Esophagus muscularis mucosa (tissue), 4 donors: ENCODE measurements around the gene EFNB1. TPM values are rescaled to one million over a fixed set of nuclear protein-coding genes. Genes with fewer than 3 reads are reported as not detected.

Experiments used
- DNase-seq: peaks from one replicate; pipeline ENCODE4 v3.0.0-alpha.2; 2017; ENCODE audit errors: extremely low spot score
- H3K27ac ChIP-seq, 4 donors: fragments of 200-600 bp; sonication (generic); replicated peaks in 1 of 4; 1 replicate in 3 of 4; 2 replicates in 1 of 4; pipeline ENCODE4 v1.5.1; 2016 to 2019; ENCODE audit warnings: mild to moderate bottlenecking in 1 of 4
- H3K27me3 ChIP-seq, 4 donors: fragments of 200-600 bp; sonication (generic); one replicate each; pipeline versions ENCODE4 v1.5.1 to v1.6.0; 2016 to 2019
- H3K36me3 ChIP-seq, 4 donors: fragments of 200-600 bp; sonication (generic); one replicate each; pipeline ENCODE4 v1.5.1; 2016 to 2019
- H3K4me1 ChIP-seq, 4 donors: fragments of 200-600 bp; sonication (generic); one replicate each; pipeline ENCODE4 v1.5.1; 2016 to 2019
- H3K4me3 ChIP-seq, 4 donors: fragments of 200-600 bp; sonication (generic); 1 replicate in 2 of 4; 2 replicates in 2 of 4; pipeline ENCODE4 v1.5.1; 2016 to 2019; ENCODE audit warnings: mild to moderate bottlenecking in 4 of 4, moderate library complexity in 1 of 4
- H3K9me3 ChIP-seq, 4 donors: fragments of 200-600 bp; sonication (generic); 1 replicate in 3 of 4; 2 replicates in 1 of 4; pipeline ENCODE4 v1.5.1; 2016 to 2019
- CTCF ChIP-seq, 3 experiments: fragments of 200-600 bp in 2 of 3; fragments of 450-650 bp in 1 of 3; sonication (generic) in 2 of 3; IDR thresholded peaks; one replicate each; pipeline ENCODE4 v1.5.1; 2017 to 2019; ENCODE audit warnings: antibody characterized with exemption in 3 of 3, mild to moderate bottlenecking in 2 of 3, moderate library complexity in 1 of 3
- EP300 ChIP-seq: sonication (generic); formaldehyde crosslinking; IDR thresholded peaks from one replicate; pipeline ENCODE4 v1.6.1; 2017; ENCODE audit warnings: antibody characterized with exemption
- POLR2A ChIP-seq: fragments of 450-650 bp; IDR thresholded peaks from one replicate; pipeline ENCODE4 v1.6.1; 2017; ENCODE audit warnings: antibody characterized with exemption, moderate library complexity, mild to moderate bottlenecking, low read depth
- POLR2AphosphoS5 ChIP-seq, 2 donors: sonication (generic); formaldehyde crosslinking; IDR thresholded peaks; one replicate each; pipeline ENCODE4 v1.6.1; 2017; ENCODE audit warnings: antibody characterized with exemption in 2 of 2
- WGBS: methylation state at CpG from one replicate; pipeline ENCODE4 v1.1.5; 2018; 5-methylcytosine and 5-hydroxymethylcytosine counted together
- intact Hi-C: fragments of 100-400 bp; cut with DNase I; formaldehyde crosslinking; loops from one replicate; pipeline ENCODE4 v1.15.1; 2023
- total RNA-seq, 4 donors: library from RNA; depleted of rRNA; stranded (reverse); fragments of >200 nt; gene quantifications; one replicate each; pipeline versions ENCODE4 v1.1.0 to v1.2.1, GENCODE V29; 2016

EFNB1 gene
- total RNA-seq, 4 donors from 2014 or later, result 16.2 to 37.3 (median 23.9) TPM

GRCh38 chrX:68841251-68842049, 12.6 kb downstream of the EFNB1 start:
- TF ChIP-seq POLR2A, result no peak
- TF ChIP-seq EP300, result no peak
- TF ChIP-seq CTCF (IDR thresholded peaks at IDR 0.05), result no peak
- TF ChIP-seq POLR2AphosphoS5 (IDR thresholded peaks at IDR 0.05), result no peak
- peaks cover 0 to 7% (median 4%) of the 10 kb centered on the region in 4 donors for H3K4me1 ChIP-seq
- H3K4me3 ChIP-seq, result no peak overlapping the region
- no peak for DNase-seq
- no peaks in the 10 kb centered on the region for H3K27me3 ChIP-seq
- no peak overlapping the region for H3K27ac ChIP-seq
- intact Hi-C loops, result no loop called here
- 85% methylated on average over 5 of the region's 8 CpGs for whole genome bisulfite sequencing
- H3K9me3 ChIP-seq, result no peaks in the 10 kb centered on the region
- peaks cover 5 to 48% (median 31%) of the 10 kb centered on the region in 4 donors for H3K36me3 ChIP-seq

DNA sequence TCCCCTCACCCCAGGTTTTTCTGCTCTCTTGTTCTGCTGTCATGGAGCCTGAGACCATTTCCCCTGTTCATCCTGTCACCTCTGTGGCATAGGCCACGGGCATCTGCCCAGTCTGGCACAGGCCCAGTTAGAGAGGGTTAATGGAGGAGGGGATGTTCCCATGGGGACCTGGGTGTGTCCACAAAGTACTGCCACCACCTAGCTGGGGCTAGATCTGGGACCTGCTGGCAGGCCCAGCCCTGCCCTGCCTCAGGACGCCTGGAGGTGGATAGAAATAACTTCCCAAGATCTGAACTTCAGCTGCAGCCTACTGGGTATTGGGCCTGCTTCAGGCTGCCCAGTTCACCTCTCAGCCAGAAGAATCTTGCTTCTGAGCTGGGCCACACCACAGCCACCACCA, 13.5 kb downstream of the EFNB1 start:
- H3K9me3 ChIP-seq, result no peaks in the 10 kb centered on the region
- H3K4me1 ChIP-seq, result peaks cover 0 to 15% (median 9%) of the 10 kb centered on the region in 4 donors
- H3K4me3 ChIP-seq, result no peak overlapping the region
- no peak for DNase-seq
- TF ChIP-seq POLR2A, result no peak
- no peak for TF ChIP-seq POLR2AphosphoS5 (IDR thresholded peaks at IDR 0.05)
- no peak for TF ChIP-seq CTCF (IDR thresholded peaks at IDR 0.05)
- TF ChIP-seq EP300, result no peak
- WGBS, result no CpG with 5 or more reads among the region's 2 CpGs
- H3K36me3 ChIP-seq, result peaks cover 5 to 44% (median 31%) of the 10 kb centered on the region in 4 donors
- intact Hi-C loops, result no loop called here
- H3K27ac ChIP-seq, result no peak overlapping the region
- H3K27me3 ChIP-seq, result no peaks in the 10 kb centered on the region

- intact Hi-C loops, result no loop called here
- DNase-seq, result no peak
- H3K27ac ChIP-seq, result no peak overlapping the region
- peaks cover 5 to 44% (median 31%) of the 10 kb centered on the region in 4 donors for H3K36me3 ChIP-seq
- no peaks in the 10 kb centered on the region for H3K9me3 ChIP-seq
- no peaks in the 10 kb centered on the region for H3K27me3 ChIP-seq
- WGBS, result 68% methylated on average over 10 of the region's 12 CpGs
- TF ChIP-seq POLR2A, result no peak
- no peak for TF ChIP-seq POLR2AphosphoS5 (IDR thresholded peaks at IDR 0.05)
- peaks cover 0 to 15% (median 9%) of the 10 kb centered on the region in 4 donors for H3K4me1 ChIP-seq
- H3K4me3 ChIP-seq, result no peak overlapping the region
Measured at GRCh38 chrX:68842781-68843581, 14.2 kb downstream of the EFNB1 start.

GRCh38 chrX:68843992-68844391, 15.2 kb downstream of the EFNB1 start:
- Histone ChIP-seq H3K27me3 (no peaks in the 10 kb centered on the region), H3K36me3 (peaks cover 5 to 36% (median 30%) of the 10 kb centered on the region in 4 donors), H3K4me1 (peaks cover 0 to 15% (median 9%) of the 10 kb centered on the region in 4 donors), H3K27ac (no peak overlapping the region), H3K4me3 (no peak overlapping the region), H3K9me3 (no peaks in the 10 kb centered on the region)
- DNase-seq, result no peak
- WGBS, result no CpG with 5 or more reads among the region's 1 CpG
- intact Hi-C loops, result no loop called here
- TF ChIP-seq CTCF (IDR thresholded peaks at IDR 0.05) (no peak), EP300 (no peak), POLR2A (no peak), POLR2AphosphoS5 (IDR thresholded peaks at IDR 0.05) (no peak)

DNA sequence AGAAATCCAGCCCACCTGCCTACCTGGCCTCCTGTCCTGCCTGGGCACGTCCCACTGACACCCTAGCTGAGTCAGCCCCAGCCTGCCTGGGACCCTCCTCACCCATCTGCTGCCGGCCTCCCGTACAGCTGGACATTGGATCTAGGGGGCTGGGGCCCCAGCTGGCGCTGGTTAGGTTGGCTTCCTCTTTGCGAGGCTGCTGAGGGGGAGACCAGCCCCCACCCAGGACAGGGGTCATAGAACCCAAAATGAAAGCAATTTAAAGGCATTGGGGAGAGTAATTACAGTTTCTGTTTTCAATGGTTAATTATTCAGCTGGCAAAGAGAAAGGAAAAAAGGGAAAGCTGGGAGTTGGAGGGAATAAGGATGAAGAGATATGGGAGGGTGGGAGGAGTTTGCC, 15.8 kb downstream of the EFNB1 start:
- intact Hi-C loops, result no loop called here
- no peak for TF ChIP-seq POLR2AphosphoS5 (IDR thresholded peaks at IDR 0.05)
- TF ChIP-seq POLR2A, result no peak
- TF ChIP-seq EP300, result no peak
- TF ChIP-seq CTCF (IDR thresholded peaks at IDR 0.05), result no peak
- no peak overlapping the region for H3K4me3 ChIP-seq
- H3K9me3 ChIP-seq, result no peaks in the 10 kb centered on the region
- 79% methylated on average over 3 of the region's 5 CpGs for WGBS
- H3K27me3 ChIP-seq, result no peaks in the 10 kb centered on the region
- DNase-seq, result no peak
- H3K4me1 ChIP-seq, result peaks cover 0 to 15% (median 9%) of the 10 kb centered on the region in 4 donors
- peaks cover 5 to 31% (median 27%) of the 10 kb centered on the region in 4 donors for H3K36me3 ChIP-seq
- H3K27ac ChIP-seq, result no peak overlapping the region
